ENCODE data around the gene PANK3.

PANK3 gene

GRCh38 chr5:168578538-168579487 lies at the start of gene PANK3:
PANK3 (minus strand) TSS chr5:168579368; CDS start chr5:168579283, 85 bp downstream.
- peak; percentile 32 for DNase-seq (ENCODE audit: low read depth)
- peak within 1 kb of the TSS; percentile 96 for H3K4me3 ChIP-seq (ENCODE audit: low read length)
- TF ChIP-seq CTCF (IDR thresholded peaks at IDR 0.05; ENCODE audit: insufficient read depth, low read depth, low read length, missing control alignments): no peak

GRCh38 chr5:168624850-168625364 lies 45.7 kb upstream of the PANK3 start:
- no peak for TF ChIP-seq CTCF (IDR thresholded peaks at IDR 0.05; ENCODE audit: insufficient read depth, low read depth, low read length, missing control alignments)
- DNase-seq (ENCODE audit: low read depth): peak; percentile 85
- H3K4me3 ChIP-seq (ENCODE audit: low read length): no peak overlapping the region

GRCh38 chr5:168620807-168621206 lies 41.6 kb upstream of the PANK3 start:
- H3K4me3 ChIP-seq (ENCODE audit: low read length): no peak overlapping the region
- TF ChIP-seq CTCF (IDR thresholded peaks at IDR 0.05; ENCODE audit: insufficient read depth, low read depth, low read length, missing control alignments): no peak
- no peak for DNase-seq (ENCODE audit: low read depth)

GRCh38 chr5:168614661-168615060 lies 35.5 kb upstream of the PANK3 start:
- no peak for TF ChIP-seq CTCF (IDR thresholded peaks at IDR 0.05; ENCODE audit: insufficient read depth, low read depth, low read length, missing control alignments)
- no peak overlapping the region for H3K4me3 ChIP-seq (ENCODE audit: low read length)
- no peak for DNase-seq (ENCODE audit: low read depth)

GRCh38 chr5:168613996-168614395 lies 34.8 kb upstream of the PANK3 start:
- TF ChIP-seq CTCF (IDR thresholded peaks at IDR 0.05; ENCODE audit: insufficient read depth, low read depth, low read length, missing control alignments): no peak
- DNase-seq (ENCODE audit: low read depth): no peak
- no peak overlapping the region for H3K4me3 ChIP-seq (ENCODE audit: low read length)

- no peak for TF ChIP-seq CTCF (IDR thresholded peaks at IDR 0.05; ENCODE audit: insufficient read depth, low read depth, low read length, missing control alignments)
- H3K4me3 ChIP-seq (ENCODE audit: low read length): no peak overlapping the region
- no peak for DNase-seq (ENCODE audit: low read depth)
Observed at GRCh38 chr5:168613396-168613795, 34.2 kb upstream of the PANK3 start.

All from epithelial cell of esophagus (primary cell).